Ovary (tissue), 3 donors: Measurements from ENCODE around the gene MAP1B.

Experiments used
- CTCF ChIP-seq, 3 donors: fragments of 450-650 bp in 2 of 3; fragments of 200-600 bp in 1 of 3; IDR thresholded peaks; one replicate each; pipeline versions ENCODE4 v1.5.1 to v1.8.0; 2016 to 2022; ENCODE audit warnings: antibody characterized with exemption in 3 of 3, mild to moderate bottlenecking in 1 of 3
- EP300 ChIP-seq: sonication (generic); formaldehyde crosslinking; IDR thresholded peaks from one replicate; pipeline ENCODE4 v1.6.1; 2017; ENCODE audit warnings: antibody characterized with exemption
- POLR2A ChIP-seq: fragments of 450-650 bp; IDR thresholded peaks from one replicate; pipeline ENCODE4 v1.6.1; 2017; ENCODE audit warnings: antibody characterized with exemption, mild to moderate bottlenecking, moderate library complexity
- donor health status: DM: no; HTN: no; CAD: no.

- TF ChIP-seq EP300 (no peak), CTCF (IDR thresholded peaks at IDR 0.05) (no peak), POLR2A (no peak)
Measured at GRCh38 chr5:72152545-72152944, 45.3 kb downstream of the MAP1B start.
